A673 (cell line): ENCODE data around the gene ADGB.
"Not testable (repeated sequence)": the region's sequence is repeated elsewhere in the genome, so short reads cannot be mapped to it uniquely, and the experiment has no call there.

ENCODE experiments used
- EZH2 ChIP-seq: fragments of 200-600 bp; sonication (generic); IDR thresholded peaks from 2 replicates; pipeline ENCODE4 v1.6.1; 2017; ENCODE audit warnings: borderline replicate concordance, low read depth, mild to moderate bottlenecking, mixed read lengths, antibody characterized with exemption, low read length; ENCODE audit not compliant: poor library complexity, severe bottlenecking
- TF ChIP-seq, protein P1 (sequence below): fragments of 300-800, 200-600 bp; sonication (generic); conservative IDR thresholded peaks from 2 replicates; pipeline ENCODE4 v1.5.1; 2017; ENCODE audit warnings: low read depth, mild to moderate bottlenecking, antibody characterized with exemption, low read length, moderate library complexity, mixed read lengths

DNA sequence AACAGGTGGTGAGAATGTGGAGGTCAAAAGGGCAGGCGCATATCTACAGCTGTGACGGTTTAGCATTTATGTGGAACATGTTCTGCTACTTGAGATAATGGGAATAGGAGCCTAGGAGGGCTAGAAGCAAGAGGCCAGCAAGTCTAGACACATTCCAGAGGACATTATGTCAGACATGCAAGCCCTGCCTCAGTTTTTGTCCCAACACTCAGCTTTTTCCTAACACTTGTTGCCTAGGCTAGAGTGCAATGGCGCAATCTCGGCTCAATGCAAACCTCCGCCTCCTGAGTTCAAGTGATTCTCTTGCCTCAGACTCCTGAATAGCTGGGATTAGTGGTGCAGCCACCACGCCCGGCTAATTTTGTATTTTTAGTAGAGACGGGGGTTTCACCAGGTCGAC, 210.2 kb downstream of the ADGB start:
- TF ChIP-seq, protein P1, sequence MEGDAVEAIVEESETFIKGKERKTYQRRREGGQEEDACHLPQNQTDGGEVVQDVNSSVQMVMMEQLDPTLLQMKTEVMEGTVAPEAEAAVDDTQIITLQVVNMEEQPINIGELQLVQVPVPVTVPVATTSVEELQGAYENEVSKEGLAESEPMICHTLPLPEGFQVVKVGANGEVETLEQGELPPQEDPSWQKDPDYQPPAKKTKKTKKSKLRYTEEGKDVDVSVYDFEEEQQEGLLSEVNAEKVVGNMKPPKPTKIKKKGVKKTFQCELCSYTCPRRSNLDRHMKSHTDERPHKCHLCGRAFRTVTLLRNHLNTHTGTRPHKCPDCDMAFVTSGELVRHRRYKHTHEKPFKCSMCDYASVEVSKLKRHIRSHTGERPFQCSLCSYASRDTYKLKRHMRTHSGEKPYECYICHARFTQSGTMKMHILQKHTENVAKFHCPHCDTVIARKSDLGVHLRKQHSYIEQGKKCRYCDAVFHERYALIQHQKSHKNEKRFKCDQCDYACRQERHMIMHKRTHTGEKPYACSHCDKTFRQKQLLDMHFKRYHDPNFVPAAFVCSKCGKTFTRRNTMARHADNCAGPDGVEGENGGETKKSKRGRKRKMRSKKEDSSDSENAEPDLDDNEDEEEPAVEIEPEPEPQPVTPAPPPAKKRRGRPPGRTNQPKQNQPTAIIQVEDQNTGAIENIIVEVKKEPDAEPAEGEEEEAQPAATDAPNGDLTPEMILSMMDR: not testable (repeated sequence)
- not testable (repeated sequence) for TF ChIP-seq EZH2
